ENCODE measurements around the gene RNASEH1.
"Not testable (repeated sequence)": the region's sequence is repeated elsewhere in the genome, so short reads cannot be mapped to it uniquely, and the experiment has no call there.

Gene RNASEH1

DNA sequence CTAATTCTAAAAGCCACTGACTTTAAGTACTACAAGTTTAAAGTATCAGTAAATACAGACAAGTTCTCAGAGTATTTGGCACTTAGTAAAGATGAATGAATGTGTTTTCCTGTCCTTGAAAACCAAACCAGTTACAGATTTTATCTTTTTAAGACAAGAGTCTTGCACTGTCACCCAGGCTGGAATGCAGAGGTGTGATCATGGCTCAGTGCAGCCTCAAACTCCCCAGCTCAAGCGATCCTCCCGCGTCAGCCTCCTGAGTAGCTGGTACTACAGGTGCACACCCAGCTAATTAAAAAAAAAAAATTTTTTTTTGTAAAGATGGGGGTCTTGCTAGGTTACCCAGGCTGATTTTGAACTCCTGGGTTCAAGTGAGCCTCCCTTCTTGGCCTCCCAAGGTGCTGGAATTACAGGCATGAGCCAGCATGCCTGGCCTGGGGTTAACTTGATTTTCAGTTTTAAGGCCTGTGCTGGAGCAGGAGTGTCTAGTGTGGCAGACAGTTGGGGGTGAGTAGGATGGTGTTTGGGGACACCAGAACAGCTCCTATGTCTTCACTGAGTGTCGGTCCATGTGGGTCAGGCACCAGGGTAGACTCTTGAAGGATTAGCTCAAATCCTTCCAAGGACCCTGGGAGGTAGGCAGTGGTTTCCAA, 26.6 kb upstream of the RNASEH1 start:
- DNase-seq (ENCODE audit: low spot score): no peak
- TF ChIP-seq, protein P1, sequence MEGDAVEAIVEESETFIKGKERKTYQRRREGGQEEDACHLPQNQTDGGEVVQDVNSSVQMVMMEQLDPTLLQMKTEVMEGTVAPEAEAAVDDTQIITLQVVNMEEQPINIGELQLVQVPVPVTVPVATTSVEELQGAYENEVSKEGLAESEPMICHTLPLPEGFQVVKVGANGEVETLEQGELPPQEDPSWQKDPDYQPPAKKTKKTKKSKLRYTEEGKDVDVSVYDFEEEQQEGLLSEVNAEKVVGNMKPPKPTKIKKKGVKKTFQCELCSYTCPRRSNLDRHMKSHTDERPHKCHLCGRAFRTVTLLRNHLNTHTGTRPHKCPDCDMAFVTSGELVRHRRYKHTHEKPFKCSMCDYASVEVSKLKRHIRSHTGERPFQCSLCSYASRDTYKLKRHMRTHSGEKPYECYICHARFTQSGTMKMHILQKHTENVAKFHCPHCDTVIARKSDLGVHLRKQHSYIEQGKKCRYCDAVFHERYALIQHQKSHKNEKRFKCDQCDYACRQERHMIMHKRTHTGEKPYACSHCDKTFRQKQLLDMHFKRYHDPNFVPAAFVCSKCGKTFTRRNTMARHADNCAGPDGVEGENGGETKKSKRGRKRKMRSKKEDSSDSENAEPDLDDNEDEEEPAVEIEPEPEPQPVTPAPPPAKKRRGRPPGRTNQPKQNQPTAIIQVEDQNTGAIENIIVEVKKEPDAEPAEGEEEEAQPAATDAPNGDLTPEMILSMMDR (IDR thresholded peaks at IDR 0.05; ENCODE audit: extremely low read depth, insufficient read depth, missing control alignments): no peak
- in situ Hi-C loops (cut with MboI; ENCODE audit: low pct_unique_long_range_greater_than_20kb, low sequenced_read_pairs, unreplicated experiment): no loop called here

DNA sequence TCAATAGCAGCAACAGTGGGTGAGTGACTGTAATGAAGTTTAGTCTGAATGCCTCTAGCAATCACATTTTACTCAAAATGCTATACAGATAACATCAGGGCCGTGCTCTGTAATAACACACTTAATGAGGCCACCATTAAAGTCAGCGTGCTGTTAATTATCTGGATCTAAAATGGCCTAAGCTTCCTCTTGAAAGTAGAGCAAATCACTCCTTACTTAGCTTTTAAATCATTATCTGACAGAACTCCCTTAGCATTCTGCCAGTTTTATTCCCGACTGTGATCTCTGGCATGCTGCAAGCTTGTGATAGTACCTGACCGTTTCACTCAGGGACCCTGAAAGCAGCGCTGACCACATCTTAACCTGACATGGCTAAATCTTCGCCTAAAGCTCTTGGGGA, 25.9 kb upstream of the RNASEH1 start:
- TF ChIP-seq, protein P1 (IDR thresholded peaks at IDR 0.05; ENCODE audit: extremely low read depth, insufficient read depth, missing control alignments): no peak
- DNase-seq (ENCODE audit: low spot score): no peak
- in situ Hi-C loops (cut with MboI; ENCODE audit: low pct_unique_long_range_greater_than_20kb, low sequenced_read_pairs, unreplicated experiment): no loop called here

- DNase-seq (ENCODE audit: low spot score): no peak
- in situ Hi-C loops (cut with MboI; ENCODE audit: low pct_unique_long_range_greater_than_20kb, low sequenced_read_pairs, unreplicated experiment): no loop called here
- TF ChIP-seq, protein P1 (IDR thresholded peaks at IDR 0.05; ENCODE audit: extremely low read depth, insufficient read depth, missing control alignments): no peak
These were observed 23.5 kb upstream of the RNASEH1 start for GRCh38 chr2:3581367-3582262.

- TF ChIP-seq, protein P1 (IDR thresholded peaks at IDR 0.05; ENCODE audit: extremely low read depth, insufficient read depth, missing control alignments): no peak
- DNase-seq (ENCODE audit: low spot score): no peak
- in situ Hi-C loops (cut with MboI; ENCODE audit: low pct_unique_long_range_greater_than_20kb, low sequenced_read_pairs, unreplicated experiment): no loop called here
These were observed 22.3 kb upstream of the RNASEH1 start for GRCh38 chr2:3580449-3580848.

- DNase-seq (ENCODE audit: low spot score): no peak
- TF ChIP-seq, protein P1 (IDR thresholded peaks at IDR 0.05; ENCODE audit: extremely low read depth, insufficient read depth, missing control alignments): no peak
- in situ Hi-C loops (cut with MboI; ENCODE audit: low pct_unique_long_range_greater_than_20kb, low sequenced_read_pairs, unreplicated experiment): no loop called here
These were observed 20.9 kb upstream of the RNASEH1 start for GRCh38 chr2:3578987-3579386.

- in situ Hi-C loops (cut with MboI; ENCODE audit: low pct_unique_long_range_greater_than_20kb, low sequenced_read_pairs, unreplicated experiment); DNase-seq (ENCODE audit: low spot score): not testable (repeated sequence)
These were observed 18.1 kb upstream of the RNASEH1 start for GRCh38 chr2:3576263-3576630.
